Measurements from ENCODE around the gene OSTC. TPM values are rescaled to one million over a fixed set of nuclear protein-coding genes. Genes with fewer than 3 reads are reported as not detected.
"Not testable (repeated sequence)": the region's sequence is repeated elsewhere in the genome, so short reads cannot be mapped to it uniquely, and the experiment has no call there.

Gene OSTC
- total and polyA plus RNA-seq, 9 donors: 150 to 197 (median 167) TPM

DNA sequence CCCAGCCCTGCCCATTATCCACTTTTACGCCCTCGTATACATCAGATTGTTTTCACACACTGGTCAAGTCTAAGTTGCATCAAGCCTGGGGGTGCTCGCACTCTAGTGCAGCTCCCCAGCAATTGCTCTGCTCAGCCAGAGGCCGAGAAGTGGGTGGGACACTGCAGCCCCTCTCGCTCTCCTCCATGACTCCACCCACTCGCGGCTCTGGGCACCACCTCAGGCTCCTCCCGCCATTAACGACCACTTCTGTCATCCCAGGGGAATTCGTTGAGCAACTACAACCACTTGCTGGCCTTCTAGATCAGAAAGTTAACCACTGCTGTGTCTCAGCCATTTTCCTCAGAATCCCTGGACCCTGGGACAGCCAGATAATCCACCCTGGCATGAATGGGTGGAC lies 58.8 kb downstream of the OSTC start:
- Histone ChIP-seq H3K36me3 (ENCODE audit: control insufficient read depth, insufficient read depth, low read length) (no peaks in the 10 kb centered on the region), H3K27me3 (ENCODE audit: control insufficient read depth, insufficient read depth, low read length) (no peaks in the 10 kb centered on the region), H3K9me3 (replicated peaks; ENCODE audit: control insufficient read depth, low read depth, low read length) (no peaks in the 10 kb centered on the region), H3K4me3 (ENCODE audit: low read length) (no peak overlapping the region), H3K27ac (ENCODE audit: low read length) (no peak overlapping the region), H3K4me1 (ENCODE audit: control insufficient read depth, insufficient read depth, low read length) (no peaks in the 10 kb centered on the region)
- WGBS (ENCODE audit: insufficient coverage): 81% methylated on average over 9 of the region's 10 CpGs
- DNase-seq: no peak

DNA sequence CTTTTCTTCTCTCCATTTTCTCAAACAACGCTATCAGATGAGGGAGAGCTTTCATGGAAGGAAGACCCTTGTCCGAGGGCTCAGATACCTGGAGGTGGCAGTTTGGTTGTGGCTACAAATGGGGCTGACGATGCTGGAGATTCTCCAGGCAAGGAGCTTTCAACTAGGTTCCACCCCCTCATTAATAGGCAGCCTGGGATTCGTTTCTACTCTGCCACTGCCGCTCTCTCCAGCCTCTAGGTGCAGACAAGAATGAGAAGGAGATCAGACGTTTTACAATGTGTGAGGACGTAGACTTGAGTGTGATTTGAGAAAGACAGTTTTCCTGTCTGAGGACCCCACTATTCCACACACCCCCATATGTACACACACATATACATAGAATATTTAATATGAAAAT lies 59.3 kb downstream of the OSTC start:
- Histone ChIP-seq H3K36me3 (ENCODE audit: control insufficient read depth, insufficient read depth, low read length) (no peaks in the 10 kb centered on the region), H3K4me3 (ENCODE audit: low read length) (no peak overlapping the region), H3K27me3 (ENCODE audit: control insufficient read depth, insufficient read depth, low read length) (no peaks in the 10 kb centered on the region), H3K4me1 (ENCODE audit: control insufficient read depth, insufficient read depth, low read length) (no peaks in the 10 kb centered on the region), H3K27ac (ENCODE audit: low read length) (no peak overlapping the region), H3K9me3 (replicated peaks; ENCODE audit: control insufficient read depth, low read depth, low read length) (no peaks in the 10 kb centered on the region)
- no peak for DNase-seq
- no CpG with 5 or more reads among the region's 7 CpGs for WGBS (ENCODE audit: insufficient coverage)

DNA sequence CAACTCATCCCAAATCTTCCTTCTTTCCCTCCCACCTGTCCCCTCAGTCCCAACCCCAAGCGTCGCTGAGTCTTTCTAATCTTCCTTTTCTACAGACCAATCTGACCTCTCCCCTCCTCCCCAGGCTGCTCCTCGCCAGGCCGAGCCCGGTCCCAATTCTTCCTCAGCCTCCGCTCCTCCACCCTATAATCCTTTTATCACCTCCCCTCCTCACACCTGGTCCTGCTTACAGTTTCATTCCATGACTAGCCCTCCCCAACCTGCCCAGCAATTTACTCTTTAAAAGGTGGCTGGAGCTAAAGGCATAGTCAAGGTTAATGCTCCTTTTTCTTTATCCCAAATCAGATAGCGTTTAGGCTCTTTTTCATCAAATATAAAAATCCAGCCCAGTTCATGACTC lies 60.2 kb downstream of the OSTC start:
- H3K9me3 ChIP-seq (replicated peaks; ENCODE audit: control insufficient read depth, low read depth, low read length); H3K4me1 ChIP-seq (ENCODE audit: control insufficient read depth, insufficient read depth, low read length); H3K27me3 ChIP-seq (ENCODE audit: control insufficient read depth, insufficient read depth, low read length); H3K27ac ChIP-seq (ENCODE audit: low read length); H3K4me3 ChIP-seq (ENCODE audit: low read length); H3K36me3 ChIP-seq (ENCODE audit: control insufficient read depth, insufficient read depth, low read length); DNase-seq: not testable (repeated sequence)
- 48% methylated on average over 7 of the region's 7 CpGs for WGBS (ENCODE audit: insufficient coverage)

DNA sequence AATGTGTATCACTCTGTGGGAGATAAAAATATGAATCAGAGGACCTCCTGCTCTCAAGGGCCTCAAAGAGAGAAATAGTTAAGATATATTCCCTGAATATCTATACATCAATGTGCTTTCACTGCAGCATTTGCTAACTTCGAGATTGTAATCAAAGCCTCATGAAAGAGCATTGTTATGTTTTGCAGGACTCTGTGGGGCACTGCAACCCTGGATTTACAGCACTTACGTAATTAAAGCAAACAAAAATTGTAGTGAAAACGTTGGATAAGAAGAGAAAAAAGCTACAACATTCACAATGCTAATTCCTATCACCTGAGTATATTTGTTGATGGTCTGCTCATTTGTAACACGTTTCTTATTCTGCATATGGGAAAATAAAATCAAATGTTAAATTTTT lies 64.5 kb downstream of the OSTC start:
- DNase-seq: no peak
- no peaks in the 10 kb centered on the region for H3K4me1 ChIP-seq (ENCODE audit: control insufficient read depth, insufficient read depth, low read length)
- no peaks in the 10 kb centered on the region for H3K27me3 ChIP-seq (ENCODE audit: control insufficient read depth, insufficient read depth, low read length)
- H3K27ac ChIP-seq (ENCODE audit: low read length): no peak overlapping the region
- H3K9me3 ChIP-seq (replicated peaks; ENCODE audit: control insufficient read depth, low read depth, low read length): no peaks in the 10 kb centered on the region
- H3K4me3 ChIP-seq (ENCODE audit: low read length): no peak overlapping the region
- no CpG with 5 or more reads among the region's 4 CpGs for WGBS (ENCODE audit: insufficient coverage)
- H3K36me3 ChIP-seq (ENCODE audit: control insufficient read depth, insufficient read depth, low read length): no peaks in the 10 kb centered on the region

DNA sequence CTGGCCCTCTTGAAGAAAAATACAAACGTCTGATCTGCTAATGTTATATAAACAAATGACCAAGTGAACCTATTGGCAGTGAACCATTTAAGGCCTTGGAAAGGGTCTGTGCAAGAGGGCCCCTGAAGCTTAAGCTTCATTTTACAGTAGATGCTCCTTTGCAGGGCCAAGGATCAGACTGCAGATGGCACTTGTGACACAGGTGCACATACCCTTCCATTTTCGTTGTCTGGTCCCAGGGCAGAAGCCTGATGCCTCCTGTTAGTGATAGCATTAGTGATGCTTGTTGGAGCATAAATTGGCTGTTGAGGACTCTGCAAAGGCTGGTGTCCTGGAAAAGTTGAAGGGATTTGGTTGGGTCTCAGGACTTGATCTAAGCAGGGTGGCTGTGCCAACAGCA lies 65.9 kb downstream of the OSTC start:
- Histone ChIP-seq H3K27ac (ENCODE audit: low read length) (no peak overlapping the region), H3K9me3 (replicated peaks; ENCODE audit: control insufficient read depth, low read depth, low read length) (no peaks in the 10 kb centered on the region), H3K4me1 (ENCODE audit: control insufficient read depth, insufficient read depth, low read length) (no peaks in the 10 kb centered on the region), H3K36me3 (ENCODE audit: control insufficient read depth, insufficient read depth, low read length) (no peaks in the 10 kb centered on the region), H3K4me3 (ENCODE audit: low read length) (no peak overlapping the region), H3K27me3 (ENCODE audit: control insufficient read depth, insufficient read depth, low read length) (no peaks in the 10 kb centered on the region)
- DNase-seq: no peak
- WGBS (ENCODE audit: insufficient coverage): 100% methylated on average over 1 of the region's 2 CpGs

DNA sequence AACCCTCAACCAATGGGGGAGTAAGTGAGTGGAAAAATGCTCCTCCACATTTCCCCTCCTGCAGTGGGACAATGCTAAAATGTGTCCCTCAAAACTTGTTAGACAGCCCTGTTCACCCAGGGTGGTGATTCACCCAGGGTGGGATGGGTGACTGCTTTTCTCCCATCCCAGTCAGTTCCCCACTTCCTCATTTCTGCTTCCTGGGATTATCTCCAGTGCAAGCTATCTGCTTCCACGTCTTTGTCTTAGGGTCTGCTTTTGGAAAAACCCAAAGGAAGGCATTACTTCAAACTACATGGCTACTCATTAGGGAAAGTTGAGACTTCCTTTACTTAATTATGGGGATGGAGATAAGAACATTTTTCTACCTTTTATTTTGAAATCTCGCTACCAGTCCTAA lies 67.0 kb downstream of the OSTC start:
- Histone ChIP-seq H3K4me1 (ENCODE audit: control insufficient read depth, insufficient read depth, low read length) (no peaks in the 10 kb centered on the region), H3K36me3 (ENCODE audit: control insufficient read depth, insufficient read depth, low read length) (no peaks in the 10 kb centered on the region), H3K4me3 (ENCODE audit: low read length) (no peak overlapping the region), H3K27ac (ENCODE audit: low read length) (no peak overlapping the region), H3K9me3 (replicated peaks; ENCODE audit: control insufficient read depth, low read depth, low read length) (no peaks in the 10 kb centered on the region), H3K27me3 (ENCODE audit: control insufficient read depth, insufficient read depth, low read length) (no peaks in the 10 kb centered on the region)
- WGBS (ENCODE audit: insufficient coverage): no CpG with 5 or more reads among the region's 2 CpGs
- DNase-seq: no peak

Other genes starting within 250 kb of the OSTC start
- 3,688 TPM for gene RPL34, start 30.0 kb upstream of the OSTC start, total RNA-seq
- 1,000 to 10,000 TPM; 1,779 to 2,624 (median 2,108) TPM for gene RPL34, start 30.0 kb upstream of the OSTC start, polyA plus RNA-seq (ENCODE audit: insufficient read depth in 1 of 8, insufficient read length in 8 of 8, low replicate concordance in 1 of 8)
- gene ETNPPL, start 112.5 kb downstream of the OSTC start, total RNA-seq: not detected
- gene ETNPPL, start 112.5 kb downstream of the OSTC start, polyA plus RNA-seq (ENCODE audit: insufficient read depth in 1 of 8, insufficient read length in 8 of 8, low replicate concordance in 1 of 8): under 1 TPM in 2 of 8 donors, not detected in 6; 0.12 to 0.37 TPM

Data from muscle of leg (tissue), 11 donors.